ENCODE results near the gene PRIM2.
"Not testable (repeated sequence)": the region's sequence is repeated elsewhere in the genome, so short reads cannot be mapped to it uniquely, and the experiment has no call there.

- not testable (repeated sequence) for TF ChIP-seq POLR2A, CTCF (IDR thresholded peaks at IDR 0.05)
These were observed 301.5 kb downstream of the PRIM2 start for GRCh38 chr6:57618959-57619358.
